ENCODE measurements around the gene NCR3LG1.
A peak's percentile ranks its signal among the peaks of the same experiment; 100 is the strongest.

NCR3LG1 gene

GRCh38 chr11:17382046-17382728 lies 30.6 kb downstream of the NCR3LG1 start:
- no peak overlapping the region for H3K4me3 ChIP-seq (ENCODE audit: low read depth, low read length)
- no peak for TF ChIP-seq CTCF (IDR thresholded peaks at IDR 0.05; ENCODE audit: borderline replicate concordance, insufficient read depth, low read depth, low read length)

GRCh38 chr11:17383461-17383860 lies 31.9 kb downstream of the NCR3LG1 start:
- no peak overlapping the region for H3K4me3 ChIP-seq (ENCODE audit: low read depth, low read length)
- no peak for TF ChIP-seq CTCF (IDR thresholded peaks at IDR 0.05; ENCODE audit: borderline replicate concordance, insufficient read depth, low read depth, low read length)

- H3K4me3 ChIP-seq (ENCODE audit: low read depth, low read length) = no peak overlapping the region
- peak; percentile 86 for TF ChIP-seq CTCF (IDR thresholded peaks at IDR 0.05; ENCODE audit: borderline replicate concordance, insufficient read depth, low read depth, low read length)
Measured at GRCh38 chr11:17384002-17384511, 32.5 kb downstream of the NCR3LG1 start.

- no peak overlapping the region for H3K4me3 ChIP-seq (ENCODE audit: low read depth, low read length)
- TF ChIP-seq CTCF (IDR thresholded peaks at IDR 0.05; ENCODE audit: borderline replicate concordance, insufficient read depth, low read depth, low read length) = no peak
Measured at GRCh38 chr11:17385492-17385891, 33.9 kb downstream of the NCR3LG1 start.

- no peak overlapping the region for H3K4me3 ChIP-seq (ENCODE audit: low read depth, low read length)
- TF ChIP-seq CTCF (IDR thresholded peaks at IDR 0.05; ENCODE audit: borderline replicate concordance, insufficient read depth, low read depth, low read length) = no peak
Measured at GRCh38 chr11:17385926-17386325, 34.3 kb downstream of the NCR3LG1 start.

GRCh38 chr11:17386331-17387084 lies 34.9 kb downstream of the NCR3LG1 start:
- TF ChIP-seq CTCF (IDR thresholded peaks at IDR 0.05; ENCODE audit: borderline replicate concordance, insufficient read depth, low read depth, low read length) = peak; percentile 84
- no peak overlapping the region for H3K4me3 ChIP-seq (ENCODE audit: low read depth, low read length)
